ENCODE results near the gene SEPTIN1. TPM values are rescaled to one million over a fixed set of nuclear protein-coding genes. Genes with fewer than 3 reads are reported as not detected.
A peak's percentile ranks its signal among the peaks of the same experiment; 100 is the strongest.
"Not testable (repeated sequence)": the region's sequence is repeated elsewhere in the genome, so short reads cannot be mapped to it uniquely, and the experiment has no call there.

The SEPTIN1 gene
- total RNA-seq, 1 donor from 2014 or later, result 162 TPM

DNA sequence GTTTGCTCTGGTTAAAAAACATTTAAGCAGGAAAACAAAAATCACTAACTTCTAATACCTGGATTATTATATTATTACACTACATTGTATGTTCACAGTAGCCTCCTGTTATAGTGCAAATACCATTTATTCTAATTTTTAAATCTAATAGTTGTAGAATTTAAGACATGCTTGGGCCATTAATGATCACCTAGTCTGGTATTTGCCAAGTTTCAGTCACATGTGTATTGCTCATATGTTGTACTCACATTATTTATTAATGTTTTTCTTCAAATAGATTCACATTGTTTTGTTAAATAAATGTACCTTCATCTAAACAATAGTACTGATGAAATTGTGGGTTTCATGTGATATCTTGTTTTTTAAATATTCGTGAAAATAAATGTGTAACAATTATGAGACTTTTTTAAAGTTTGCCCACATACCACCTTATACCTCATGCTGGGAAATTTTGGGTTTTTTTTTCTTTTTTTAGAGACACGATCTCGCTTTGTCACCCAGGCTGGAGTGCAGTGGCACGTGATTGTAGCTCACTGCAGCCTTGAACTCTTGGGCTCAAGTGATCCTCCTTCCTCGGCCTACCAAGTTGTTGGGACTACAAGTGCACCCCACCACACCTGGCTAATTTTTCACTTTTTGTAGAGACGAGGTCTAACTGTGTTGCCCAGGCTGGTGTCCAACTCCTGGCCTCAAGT, 30.9 kb upstream of the SEPTIN1 start:
- Mint-ChIP-seq H3K27ac (no peak overlapping the region), H3K9me3 (no peaks in the 10 kb centered on the region), H3K36me3 (ENCODE audit: low read depth) (peaks cover 36% of the 10 kb centered on the region)

GRCh38 chr16:30409125-30410060, 27.0 kb upstream of the SEPTIN1 start:
- Mint-ChIP-seq H3K27me3 (peaks cover 2% of the 10 kb centered on the region), H3K4me3 (peak overlapping the region; percentile 94), H3K36me3 (ENCODE audit: low read depth) (peaks cover 26% of the 10 kb centered on the region), H3K27ac (peak overlapping the region; percentile 34), H3K4me1 (peaks cover 31% of the 10 kb centered on the region), H3K9me3 (no peaks in the 10 kb centered on the region)
- intact Hi-C loops (cut with micrococcal nuclease), result loop anchor here (1.0 to 5.0 kb wide), 3 partner anchors 9 to 72 kb away; partner anchors contain the start of gene SEPTIN1
- peak; percentile 98 for DNase-seq

More for the DNA sequence above, 30.9 kb upstream of the SEPTIN1 start:
- Mint-ChIP-seq H3K27me3 (no peaks in the 10 kb centered on the region), H3K4me3 (no peak overlapping the region), H3K4me1 (peaks cover 38% of the 10 kb centered on the region)
- no peak for DNase-seq
- intact Hi-C loops (cut with micrococcal nuclease), result no loop called here

DNA sequence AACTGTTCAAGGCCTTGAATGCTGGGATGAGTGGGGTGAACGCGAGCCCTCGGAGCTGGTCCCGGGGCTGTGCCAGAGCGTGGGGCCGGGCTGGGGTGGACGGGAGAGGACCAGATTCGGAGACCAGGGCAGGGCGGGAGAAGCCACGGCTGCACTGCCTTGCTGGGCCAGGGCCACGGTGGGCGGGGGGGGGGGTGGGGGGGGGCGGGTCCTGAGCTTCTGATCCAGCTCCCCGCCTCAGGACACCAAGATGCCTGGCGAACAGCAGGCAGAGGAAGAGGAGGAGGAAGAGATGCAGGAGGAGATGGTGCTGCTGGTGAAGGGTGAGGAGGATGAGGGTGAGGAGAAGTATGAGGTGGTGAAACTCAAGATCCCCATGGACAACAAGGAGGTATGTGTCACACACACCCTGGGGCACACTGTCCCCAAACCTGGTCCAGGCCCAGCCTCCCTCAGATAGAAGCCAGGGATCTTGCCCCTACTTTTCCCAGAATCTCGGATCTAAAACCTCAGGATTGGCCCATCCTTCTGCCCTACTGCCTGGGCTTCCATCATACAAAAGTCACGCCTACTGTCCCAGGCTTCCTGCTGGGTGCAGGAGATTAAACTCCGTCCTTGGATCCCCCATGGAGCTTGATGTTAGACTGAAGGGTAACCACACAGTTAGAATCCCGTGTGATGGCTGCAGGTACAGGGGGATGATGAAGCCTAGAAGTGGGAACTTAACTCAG, 25.6 kb upstream of the SEPTIN1 start:
- peaks cover 21% of the 10 kb centered on the region for H3K36me3 Mint-ChIP-seq (ENCODE audit: low read depth)
- H3K9me3 Mint-ChIP-seq, result no peaks in the 10 kb centered on the region
- intact Hi-C loops (cut with micrococcal nuclease), result loop anchor here (1.0 to 5.0 kb wide), 6 partner anchors 9 to 71 kb away; partner anchors contain the start of genes SEPTIN1, TBC1D10B and ZNF48
- H3K27me3 Mint-ChIP-seq, result peaks cover 5% of the 10 kb centered on the region
- peak overlapping the region; percentile 91 for H3K27ac Mint-ChIP-seq
- H3K4me1 Mint-ChIP-seq, result peaks cover 29% of the 10 kb centered on the region
- DNase-seq, result peak; percentile 62
- peak overlapping the region; percentile 94 for H3K4me3 Mint-ChIP-seq

- Mint-ChIP-seq H3K4me3 (peak within 1 kb of the TSS; percentile 94), H3K9me3 (no peaks in the 10 kb centered on the region), H3K36me3 (ENCODE audit: low read depth) (peaks cover 18% of the 10 kb centered on the region), H3K27me3 (peaks cover 6% of the 10 kb centered on the region), H3K27ac (peak within 1 kb of the TSS; percentile 99), H3K4me1 (peaks cover 29% of the 10 kb centered on the region)
- peak; percentile 97 for DNase-seq
- intact Hi-C loops (cut with micrococcal nuclease), result loop anchor here (1.0 to 5.0 kb wide), 5 partner anchors 10 to 70 kb away; partner anchors contain the start of genes TBC1D10B and ZNF48
These were observed 24.9 kb upstream of the SEPTIN1 start, which contains the start of gene ZNF771 for GRCh38 chr16:30407102-30407803. ZNF771 (plus strand) TSS chr16:30407606; CDS start chr16:30408054, 448 bp downstream.

DNA sequence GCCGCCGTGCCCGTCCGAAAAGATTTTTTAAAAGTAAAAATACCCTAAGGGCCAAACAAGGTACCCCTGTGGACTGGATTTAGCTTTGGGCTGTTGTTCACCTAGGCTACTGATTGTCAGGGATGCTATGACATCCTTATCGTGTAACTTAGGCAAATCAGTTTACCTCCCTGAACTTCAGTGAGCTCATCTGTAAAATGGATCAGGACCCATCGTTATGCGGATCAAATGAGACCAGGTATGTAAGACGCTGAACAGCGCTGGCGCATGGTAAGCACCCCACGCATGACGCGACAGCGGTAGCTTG, 24.4 kb upstream of the SEPTIN1 start:
- peaks cover 14% of the 10 kb centered on the region for H3K36me3 Mint-ChIP-seq (ENCODE audit: low read depth)
- intact Hi-C loops (cut with micrococcal nuclease), result loop anchor here (1.0 to 5.0 kb wide), 5 partner anchors 11 to 69 kb away; partner anchors contain the start of genes TBC1D10B and ZNF48
- H3K4me1 Mint-ChIP-seq, result peaks cover 25% of the 10 kb centered on the region
- no peak for DNase-seq
- H3K27me3 Mint-ChIP-seq, result peaks cover 6% of the 10 kb centered on the region
- H3K27ac Mint-ChIP-seq, result peak overlapping the region; percentile 99
- H3K4me3 Mint-ChIP-seq, result peak overlapping the region; percentile 94
- no peaks in the 10 kb centered on the region for H3K9me3 Mint-ChIP-seq

DNA sequence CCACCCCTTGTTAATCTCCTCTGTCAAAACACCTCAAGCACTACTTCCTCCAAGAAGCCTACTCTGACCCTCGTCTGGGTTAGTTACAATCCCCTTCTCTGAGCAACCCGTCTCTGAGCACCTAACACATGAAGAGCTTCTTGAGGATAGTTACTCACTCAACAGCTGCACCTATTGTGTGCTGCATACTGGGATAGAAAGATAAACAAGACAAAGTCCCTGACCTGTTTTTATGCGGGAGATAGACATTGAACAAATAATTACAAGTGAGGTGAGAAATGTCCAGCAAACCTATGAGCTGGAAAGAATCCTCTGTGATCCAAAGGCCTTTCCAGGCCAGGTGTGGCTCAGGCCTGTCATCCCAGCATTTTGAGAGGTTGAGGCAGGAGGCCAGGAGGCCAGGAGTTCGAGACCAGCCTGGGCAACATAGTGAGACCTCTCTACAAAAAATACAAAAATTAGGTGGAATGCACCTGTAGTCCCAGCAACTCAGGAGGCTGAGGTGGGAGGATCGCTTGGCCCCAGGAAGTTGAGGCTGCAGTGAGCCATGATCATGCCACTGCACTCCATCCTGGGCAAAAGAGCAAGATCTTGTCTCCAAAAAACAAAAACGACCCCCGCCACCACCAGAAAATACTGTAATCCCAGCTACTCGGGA, 19.5 kb upstream of the SEPTIN1 start:
- peaks cover 19% of the 10 kb centered on the region for H3K36me3 Mint-ChIP-seq (ENCODE audit: low read depth)
- intact Hi-C loops (cut with micrococcal nuclease), result no loop called here

GRCh38 chr16:30399435-30400186, 17.2 kb upstream of the SEPTIN1 start:
- Mint-ChIP-seq H3K9me3 (no peaks in the 10 kb centered on the region), H3K4me1 (peaks cover 34% of the 10 kb centered on the region), H3K36me3 (ENCODE audit: low read depth) (peaks cover 21% of the 10 kb centered on the region), H3K27ac (peak overlapping the region; percentile 96), H3K4me3 (peak overlapping the region; percentile 85), H3K27me3 (peaks cover 4% of the 10 kb centered on the region)
- intact Hi-C loops (cut with micrococcal nuclease), result loop anchor here (1.0 kb wide), 3 partner anchors 10 to 29 kb away; partner anchors contain the start of gene TBC1D10B
- DNase-seq, result no peak

More for the DNA sequence above, 19.5 kb upstream of the SEPTIN1 start:
- peak overlapping the region; percentile 85 for H3K4me3 Mint-ChIP-seq
- no peak for DNase-seq
- H3K4me1 Mint-ChIP-seq, result peaks cover 28% of the 10 kb centered on the region
- peak overlapping the region; percentile 23 for H3K27ac Mint-ChIP-seq
- peaks cover 6% of the 10 kb centered on the region for H3K27me3 Mint-ChIP-seq
- no peaks in the 10 kb centered on the region for H3K9me3 Mint-ChIP-seq

DNA sequence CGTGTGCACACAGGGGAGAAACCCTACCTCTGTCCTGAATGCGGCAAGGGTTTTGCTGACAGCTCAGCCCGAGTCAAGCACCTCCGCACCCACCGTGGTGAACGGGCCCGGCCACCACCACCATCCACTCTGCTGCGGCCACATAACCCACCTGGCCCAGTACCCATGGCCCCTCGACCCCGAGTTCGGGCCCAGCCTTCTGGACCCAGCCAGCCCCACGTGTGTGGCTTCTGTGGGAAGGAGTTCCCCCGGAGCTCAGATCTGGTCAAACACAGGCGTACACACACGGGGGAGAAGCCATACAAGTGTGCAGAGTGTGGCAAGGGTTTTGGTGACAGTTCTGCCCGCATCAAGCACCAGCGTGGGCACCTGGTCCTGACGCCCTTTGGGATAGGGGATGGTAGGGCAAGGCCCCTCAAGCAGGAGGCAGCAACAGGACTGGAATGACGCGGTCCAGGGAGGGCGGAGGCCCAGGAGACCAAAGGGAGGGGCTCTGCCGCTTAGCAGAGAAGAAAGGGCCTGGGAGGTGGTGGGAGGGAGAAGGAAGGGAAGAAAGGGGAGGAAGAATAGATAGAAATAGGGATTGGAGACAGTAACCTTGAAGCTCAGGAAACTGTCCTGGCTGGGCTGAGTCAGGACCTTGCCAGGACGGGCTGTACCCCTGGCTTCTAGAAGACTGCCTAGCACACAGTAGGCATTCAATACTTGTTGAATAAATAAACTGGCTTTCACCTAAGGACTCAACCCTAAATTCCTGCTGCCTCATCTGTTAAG, 16.5 kb upstream of the SEPTIN1 start:
- intact Hi-C loops (cut with micrococcal nuclease), result no loop called here
- DNase-seq, result no peak
- Mint-ChIP-seq H3K27me3 (peaks cover 4% of the 10 kb centered on the region), H3K9me3 (no peaks in the 10 kb centered on the region), H3K36me3 (ENCODE audit: low read depth) (peaks cover 21% of the 10 kb centered on the region), H3K4me1 (peaks cover 38% of the 10 kb centered on the region), H3K27ac (peak overlapping the region; percentile 53), H3K4me3 (peak overlapping the region; percentile 52)

GRCh38 chr16:30397776-30398660, 15.7 kb upstream of the SEPTIN1 start:
- intact Hi-C loops (cut with micrococcal nuclease), result no loop called here
- H3K36me3 Mint-ChIP-seq (ENCODE audit: low read depth), result peaks cover 21% of the 10 kb centered on the region
- peaks cover under 1% of the 10 kb centered on the region for H3K27me3 Mint-ChIP-seq
- H3K4me3 Mint-ChIP-seq, result no peak overlapping the region
- DNase-seq, result no peak
- no peak overlapping the region for H3K27ac Mint-ChIP-seq
- H3K4me1 Mint-ChIP-seq, result peaks cover 38% of the 10 kb centered on the region
- H3K9me3 Mint-ChIP-seq, result no peaks in the 10 kb centered on the region

DNA sequence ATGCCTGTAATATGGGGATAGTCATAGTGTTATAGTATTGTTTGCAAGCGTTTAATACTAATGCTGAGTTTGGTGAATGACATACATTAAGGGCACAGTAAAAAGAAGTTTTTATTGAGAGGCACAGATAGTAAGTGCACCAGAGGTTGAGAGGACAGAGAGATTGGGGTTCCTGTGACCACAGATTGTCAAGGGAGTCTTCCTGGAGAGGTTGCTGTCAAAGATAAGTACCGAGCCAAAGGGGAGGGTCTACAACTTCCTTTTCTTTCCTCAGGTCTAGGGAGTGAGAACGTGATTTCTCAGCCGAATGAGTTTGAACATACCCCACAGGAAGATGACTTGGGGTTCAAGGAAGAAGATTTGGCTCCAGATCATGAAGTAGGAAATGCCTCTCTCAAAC, 14.7 kb upstream of the SEPTIN1 start:
- DNase-seq, result no peak
- intact Hi-C loops (cut with micrococcal nuclease), result no loop called here
- Mint-ChIP-seq H3K27me3 (no peaks in the 10 kb centered on the region), H3K9me3 (no peaks in the 10 kb centered on the region), H3K4me3 (peak overlapping the region; percentile 96), H3K36me3 (ENCODE audit: low read depth) (peaks cover 21% of the 10 kb centered on the region), H3K27ac (peak overlapping the region; percentile 49), H3K4me1 (peaks cover 38% of the 10 kb centered on the region)

DNA sequence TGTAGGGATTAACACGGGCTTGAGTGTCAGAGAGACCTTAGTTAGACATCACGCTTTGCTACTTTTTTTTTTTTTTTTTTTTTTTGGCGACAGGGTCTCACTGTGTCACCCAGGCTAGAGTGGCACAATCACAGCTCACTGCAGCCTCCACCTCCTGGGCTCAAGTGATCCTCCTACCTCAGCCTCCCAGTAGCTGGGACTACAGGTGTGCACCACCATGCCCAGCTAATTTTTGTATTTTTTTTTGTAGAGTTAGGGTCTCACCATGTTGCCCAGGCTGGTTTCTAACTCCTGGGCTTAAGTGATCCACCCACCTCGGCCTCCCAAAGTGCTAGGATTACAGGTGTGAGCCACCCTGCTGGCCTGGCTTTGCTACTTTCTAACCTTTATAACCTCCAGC, 14.3 kb upstream of the SEPTIN1 start:
- H3K4me1 Mint-ChIP-seq, result peaks cover 37% of the 10 kb centered on the region
- H3K27me3 Mint-ChIP-seq; H3K9me3 Mint-ChIP-seq; DNase-seq; intact Hi-C loops (cut with micrococcal nuclease): not testable (repeated sequence)
- H3K4me3 Mint-ChIP-seq, result peak overlapping the region; percentile 96
- peaks cover 21% of the 10 kb centered on the region for H3K36me3 Mint-ChIP-seq (ENCODE audit: low read depth)
- H3K27ac Mint-ChIP-seq, result peak overlapping the region; percentile 49

Measured in activated CD4-positive, alpha-beta T cell treated with anti-CD3 and anti-CD28 coated beads, Interleukin-2, amount 10 ng/mL, durations not matched to agents 24 days and 14 days (primary cell).